ENCODE measurements around the gene EID1.
"Not testable (repeated sequence)": the region's sequence is repeated elsewhere in the genome, so short reads cannot be mapped to it uniquely, and the experiment has no call there.

The EID1 gene

DNA sequence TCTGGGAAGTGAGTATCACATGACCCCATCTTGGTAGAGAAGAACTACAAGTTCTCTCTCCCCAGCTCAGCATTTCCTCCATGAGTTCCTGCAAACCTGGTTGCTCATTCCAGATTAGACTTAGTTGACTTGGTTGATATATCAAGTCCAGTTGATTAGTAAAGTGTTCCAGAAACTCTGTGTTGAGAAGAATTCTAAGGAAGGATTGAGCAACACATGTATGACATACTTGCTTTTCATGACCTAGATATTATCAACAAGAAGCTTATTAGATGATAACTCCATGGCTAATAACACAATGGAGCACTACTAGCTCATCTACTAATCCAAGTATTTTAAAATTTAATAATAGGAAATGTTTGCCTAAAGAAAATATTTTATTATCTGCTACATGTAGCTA, 6.4 kb upstream of the EID1 start:
- DNase-seq, result no peak

GRCh38 chr15:48872632-48873031, 5.3 kb upstream of the EID1 start:
- DNase-seq, result no peak

- no peak for DNase-seq
Measured at GRCh38 chr15:48875241-48875960, 2.5 kb upstream of the EID1 start.

- no peak for DNase-seq
Measured at GRCh38 chr15:48876057-48876456, 1.9 kb upstream of the EID1 start.

DNA sequence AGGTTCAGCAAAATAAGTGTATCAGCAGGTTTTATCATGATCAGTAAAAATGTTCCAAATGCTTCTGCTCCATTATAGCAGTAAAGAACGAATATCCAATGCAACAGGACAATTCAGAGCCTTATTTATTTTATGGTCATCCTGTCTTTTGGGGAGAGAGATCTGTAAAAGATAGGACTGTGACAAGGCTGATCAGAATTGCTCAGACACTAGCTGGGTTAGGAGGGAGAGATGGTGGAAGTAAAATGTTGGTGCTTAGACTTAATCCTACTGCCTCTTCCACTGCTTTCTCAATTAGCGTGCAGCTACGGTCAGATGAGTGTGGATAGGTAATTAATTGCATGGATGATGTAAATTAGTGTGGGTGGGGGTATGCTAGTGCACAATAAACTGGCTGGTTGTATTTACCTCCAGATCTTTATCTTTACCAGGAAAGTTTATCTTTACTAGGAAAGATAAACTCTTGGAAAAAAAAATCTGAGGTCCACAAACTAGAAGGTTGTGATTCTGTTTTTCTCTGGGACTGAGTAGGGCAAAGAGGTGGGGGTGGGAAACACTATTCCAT, 2.2 kb downstream of the EID1 start:
- no peak for DNase-seq

- DNase-seq, result no peak
Measured at GRCh38 chr15:48883699-48884098, 5.8 kb downstream of the EID1 start.

- no peak for DNase-seq
Measured at GRCh38 chr15:48887144-48887543, 9.2 kb downstream of the EID1 start.

GRCh38 chr15:48888191-48888590, 10.3 kb downstream of the EID1 start:
- DNase-seq, result no peak

DNA sequence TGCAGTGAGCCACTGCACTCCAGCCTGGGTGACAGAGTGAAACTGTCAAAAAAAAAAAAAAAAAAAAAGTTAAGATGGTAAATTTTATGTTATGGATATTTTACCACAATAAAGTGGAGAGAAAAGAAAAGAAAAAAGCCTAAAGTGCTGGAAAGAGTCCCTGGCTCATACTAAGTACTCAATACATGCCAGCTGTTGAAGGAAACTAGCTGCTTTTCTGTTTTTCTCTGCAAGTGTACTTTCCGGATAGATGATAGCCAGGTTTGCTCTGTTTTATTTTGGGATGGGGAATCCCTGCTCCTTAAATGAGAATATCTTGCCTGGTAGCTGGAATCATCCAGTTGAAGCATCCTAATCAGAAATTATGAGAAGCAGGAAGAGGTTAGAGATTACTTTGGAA, 10.9 kb downstream of the EID1 start:
- no peak for DNase-seq

GRCh38 chr15:48889925-48890324, 12.0 kb downstream of the EID1 start:
- no peak for DNase-seq

DNA sequence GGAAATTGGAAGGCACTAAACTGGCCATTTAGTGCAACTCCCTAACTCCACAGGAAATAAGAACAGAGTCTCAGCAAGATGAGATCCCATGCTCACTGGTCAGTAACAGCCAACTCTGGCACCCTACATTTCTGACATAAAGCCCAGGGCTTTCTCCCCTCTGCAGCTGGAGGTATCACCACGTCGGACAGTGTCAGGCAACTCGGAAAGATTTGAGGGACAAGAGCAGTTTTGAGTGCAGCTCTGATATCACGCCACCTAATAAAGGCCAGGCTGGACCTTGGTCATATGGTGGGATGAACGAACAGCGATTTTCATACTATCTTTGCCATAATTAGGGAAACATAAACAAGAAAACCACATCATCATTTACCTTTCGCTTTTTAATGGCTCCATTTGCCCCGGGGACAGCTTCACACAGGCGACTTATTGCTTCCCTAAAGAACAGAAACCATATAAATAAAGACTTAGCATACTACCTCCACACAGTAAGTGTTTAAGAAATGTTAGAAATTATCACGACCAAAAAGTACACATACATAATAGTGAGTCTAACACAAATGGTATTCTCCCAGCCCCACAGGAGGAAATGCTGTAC, 12.5 kb downstream of the EID1 start:
- no peak for DNase-seq

- no peak for DNase-seq
Measured at GRCh38 chr15:48891232-48891765, 13.4 kb downstream of the EID1 start.

DNA sequence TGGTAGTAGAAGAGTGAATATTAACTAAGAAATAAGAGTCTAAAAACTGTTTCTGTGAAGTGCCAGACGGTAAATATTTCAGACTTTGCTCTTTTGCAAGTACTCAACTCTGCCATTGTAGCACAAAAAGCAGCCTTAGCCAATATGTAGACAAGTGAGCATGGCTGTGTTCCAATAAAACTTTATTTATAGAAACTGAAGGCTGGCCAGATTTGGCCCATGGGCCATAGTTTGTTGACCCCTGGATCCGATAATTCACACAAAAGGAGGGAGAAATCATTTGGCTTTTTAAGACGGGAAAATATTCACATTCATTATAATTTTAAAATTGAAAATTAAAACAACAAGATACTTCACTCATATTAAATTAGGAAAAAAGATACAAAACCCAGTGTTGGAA, 15.4 kb downstream of the EID1 start:
- no peak for DNase-seq

DNA sequence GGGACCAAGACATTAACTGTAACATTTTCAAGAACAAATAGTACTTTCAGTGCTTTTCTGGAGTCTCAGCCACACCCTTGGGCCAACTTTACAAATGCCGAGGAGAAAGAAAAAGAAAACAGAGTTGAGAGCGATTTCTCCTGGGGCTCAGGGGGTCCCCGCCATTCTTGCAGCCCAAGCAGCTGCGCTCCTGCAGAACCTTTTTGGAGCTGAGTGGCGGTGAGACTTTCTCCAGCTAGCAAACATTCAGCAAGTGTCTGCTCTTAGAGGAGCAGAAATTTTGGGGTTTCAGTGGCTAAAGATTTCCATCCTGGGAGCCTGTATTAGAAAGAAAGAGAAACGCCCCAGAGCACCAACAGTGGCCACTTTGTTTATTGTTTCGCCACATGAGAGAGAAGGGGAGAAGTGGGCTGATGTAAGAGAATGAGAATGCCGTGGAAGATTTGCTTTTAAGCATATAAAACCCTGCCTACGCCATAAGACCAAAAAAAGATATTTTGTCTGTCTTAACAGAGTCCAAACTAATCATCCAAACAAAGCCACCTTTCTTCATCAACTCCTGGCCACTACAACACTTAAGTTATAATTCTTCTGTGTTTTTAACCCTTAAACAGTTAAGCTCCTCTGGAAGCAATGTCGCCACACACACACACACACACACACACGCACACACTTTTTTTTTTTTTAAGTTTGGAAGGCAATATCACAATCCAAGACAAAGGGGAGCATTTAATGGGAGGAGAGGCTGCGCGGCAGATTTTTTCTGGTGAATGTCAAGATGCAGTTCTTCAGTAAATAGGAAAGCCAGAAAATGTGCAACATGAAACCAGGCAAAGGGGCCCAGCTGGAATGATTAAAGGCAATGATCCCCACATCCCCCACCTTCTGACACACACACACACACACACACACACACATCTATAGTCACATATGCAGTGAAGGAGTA, 19.2 kb downstream of the EID1 start:
- DNase-seq, result no peak

- DNase-seq, result no peak
Measured at GRCh38 chr15:48898032-48898431, 20.1 kb downstream of the EID1 start.

- no peak for DNase-seq
Measured at GRCh38 chr15:48898446-48898845, 20.5 kb downstream of the EID1 start.

- no peak for DNase-seq
Measured at GRCh38 chr15:48899793-48900192, 21.9 kb downstream of the EID1 start.

- no peak for DNase-seq
Measured at GRCh38 chr15:48904758-48905157, 26.8 kb downstream of the EID1 start.

DNA sequence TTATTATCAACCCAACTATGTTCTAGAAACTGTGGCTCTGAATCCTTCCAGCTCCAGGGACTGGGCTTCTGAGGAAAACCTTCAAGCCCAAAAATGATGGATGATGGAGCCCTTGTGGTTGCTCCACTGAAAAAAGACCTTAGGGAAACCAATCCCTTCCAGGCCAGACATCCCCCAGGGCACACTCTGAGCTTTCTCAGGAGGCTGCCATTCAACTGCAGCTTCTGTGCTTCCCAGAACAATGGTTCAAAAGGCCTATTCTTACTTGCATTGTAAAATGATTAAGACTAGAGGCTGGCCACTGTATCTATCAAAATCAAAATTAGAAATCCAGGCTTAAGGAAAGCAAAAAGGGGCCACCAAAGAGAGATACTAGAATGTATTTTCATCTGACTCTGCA, 27.3 kb downstream of the EID1 start:
- DNase-seq, result no peak

DNA sequence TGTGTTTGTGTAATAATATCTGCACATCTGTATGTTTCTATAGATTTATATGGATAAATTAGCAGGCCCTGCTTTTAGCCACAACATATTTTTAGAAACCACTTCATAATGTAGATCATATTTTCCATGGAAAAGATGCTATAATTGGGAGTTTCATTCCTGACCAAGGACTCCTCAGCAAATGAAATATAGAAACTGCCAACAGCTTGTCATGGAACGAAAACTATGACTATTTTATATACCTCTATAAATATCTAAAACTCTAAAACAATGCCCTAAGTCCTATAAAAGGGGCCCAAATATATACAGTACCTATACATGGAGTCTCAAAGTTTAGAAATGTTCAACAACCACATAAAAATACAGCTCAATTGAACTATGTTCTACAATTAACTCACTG, 27.9 kb downstream of the EID1 start:
- no peak for DNase-seq

DNA sequence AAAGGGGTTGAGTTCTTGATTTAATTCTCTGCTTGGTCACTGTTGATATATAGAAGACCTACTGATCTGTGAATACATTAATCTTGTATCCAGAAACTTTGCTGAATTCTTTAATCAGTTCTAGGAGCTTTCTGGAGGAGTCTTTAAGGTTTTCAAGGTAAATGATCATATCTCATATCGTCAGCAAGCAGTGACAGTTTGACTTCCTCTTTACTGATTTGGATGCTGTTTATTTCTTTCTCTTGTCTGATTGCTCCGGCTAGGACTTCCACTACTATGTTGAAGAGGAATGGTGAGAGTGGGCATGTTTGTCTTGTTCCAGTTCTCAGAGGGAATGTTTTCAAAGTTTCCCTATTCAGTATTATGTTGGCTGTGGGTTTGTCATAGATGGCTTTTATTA, 31.4 kb downstream of the EID1 start:
- DNase-seq, result not testable (repeated sequence)

DNA sequence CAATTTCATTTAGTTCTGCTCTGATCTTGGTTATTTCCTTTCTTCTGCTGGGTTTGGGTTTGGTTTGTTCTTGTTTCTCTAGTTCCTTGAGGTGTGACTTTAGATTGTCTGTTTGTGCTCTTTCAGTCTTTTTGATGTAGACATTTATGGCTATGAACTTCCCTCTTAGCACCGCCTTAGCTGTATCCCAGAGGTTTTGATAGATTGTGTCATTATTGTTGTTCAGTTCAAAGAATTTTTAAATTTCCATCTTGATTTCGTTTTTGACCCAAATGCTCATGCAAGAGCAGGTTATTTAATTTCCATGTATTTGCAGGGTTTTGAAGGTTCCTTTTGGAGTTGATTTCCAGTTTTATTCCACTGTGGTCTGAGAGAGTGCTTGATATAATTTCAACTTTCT, 32.6 kb downstream of the EID1 start:
- not testable (repeated sequence) for DNase-seq

GRCh38 chr15:48913141-48913540, 35.2 kb downstream of the EID1 start:
- no peak for DNase-seq

Measured in NCI-H1417 treated with DMSO at 0.1 percent for 48 hours (cell line).